K562 (cell line): ENCODE data around the gene INPP5D.

ENCODE experiments used
- ATF7 ChIP-seq: fragments of 450-650 bp; IDR thresholded peaks from 2 replicates; pipeline ENCODE4 v1.7.1; 2014; ENCODE audit warnings: mild to moderate bottlenecking, moderate library complexity
- E2F3 ChIP-seq: fragments of 250-450 bp; sonication (Bioruptor Pico); IDR thresholded peaks from 2 replicates; pipeline ENCODE4 v1.4.0; 2020; ENCODE audit warnings: mild to moderate bottlenecking
- RAD21 ChIP-seq, 2 experiments: fragments of 250-450 bp in 1 of 2; fragments of 450-650 bp in 1 of 2; sonication (Bioruptor Pico) in 1 of 2; formaldehyde crosslinking in 1 of 2; IDR thresholded peaks in 1 of 2; conservative IDR thresholded peaks in 1 of 2; 2 replicates each; pipeline versions ENCODE4 v1.4.0 to v1.8.0; 2020 to 2022; ENCODE audit warnings: mild to moderate bottlenecking in 2 of 2, moderate library complexity in 1 of 2
- TEAD4 ChIP-seq, 2 experiments: sonication (generic) in 1 of 2; formaldehyde crosslinking in 1 of 2; IDR thresholded peaks; 2 replicates each; pipeline versions ENCODE4 v1.6.1 to v1.8.0; 2012 to 2022; ENCODE audit warnings: borderline replicate concordance in 1 of 2, inconsistent platforms in 1 of 2, low read length in 1 of 2, mild to moderate bottlenecking in 1 of 2, missing genetic modification reagents in 1 of 2
- ZNF23 ChIP-seq: fragments of 250-450 bp; sonication (Bioruptor Pico); IDR thresholded peaks from 2 replicates; pipeline ENCODE4 v1.4.0; 2020; ENCODE audit warnings: mild to moderate bottlenecking
- TF ChIP-seq, protein P1 (sequence below), 3 experiments: IDR thresholded peaks in 2 of 3; conservative IDR thresholded peaks in 1 of 3; 2 replicates each; pipeline ENCODE4 v1.5.1; 2011 to 2012; ENCODE audit warnings: low read length in 3 of 3, mild to moderate bottlenecking in 3 of 3, control low read depth in 2 of 3, improper control_type of control experiment in 1 of 3, inconsistent platforms in 1 of 3, low read depth in 1 of 3, mixed read lengths in 1 of 3, moderate library complexity in 1 of 3; ENCODE audit not compliant: insufficient read depth in 2 of 3
- TF ChIP-seq, protein P2 (sequence below), 2 experiments: fragments of 450-650 bp in 1 of 2; sonication (generic) in 1 of 2; formaldehyde crosslinking in 1 of 2; IDR thresholded peaks in 1 of 2; conservative IDR thresholded peaks in 1 of 2; 2 replicates each; pipeline versions ENCODE4 v1.6.1 to v1.8.1; 2016 to 2023; ENCODE audit warnings: mild to moderate bottlenecking in 2 of 2, moderate library complexity in 2 of 2, inconsistent platforms in 1 of 2, missing genetic modification reagents in 1 of 2

DNA sequence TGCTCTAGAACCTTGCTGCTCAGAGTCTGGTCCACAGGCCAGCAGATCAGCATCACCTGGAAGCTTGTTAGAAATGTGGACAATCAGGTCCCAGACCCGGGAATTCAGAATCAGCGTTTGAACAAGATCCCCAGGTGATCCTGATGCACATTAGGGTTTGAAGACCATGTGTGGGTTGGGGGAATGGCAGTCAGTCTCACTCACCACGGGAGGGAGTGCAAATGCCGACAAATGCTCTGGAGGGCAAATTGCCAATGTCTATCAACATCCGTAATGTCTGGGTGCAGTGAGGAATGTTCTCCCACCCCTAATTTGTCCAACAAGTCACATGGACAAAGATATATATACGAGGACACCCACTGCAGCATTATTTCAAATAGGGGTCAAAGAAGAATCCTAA lies 34.5 kb downstream of the INPP5D start:
- TF ChIP-seq ATF7 (no peak), RAD21 (CRISPR knock-in tag; conservative IDR thresholded peaks at IDR 0.05 in 1 of 2, IDR thresholded peaks at IDR 0.05 in 1 of 2) (no peak), ZNF23 (CRISPR knock-in tag) (no peak), TEAD4 (IDR thresholded peaks at IDR 0.05; ENCODE audit: low read length) (no peak), TEAD4 (CRISPR knock-in tag; IDR thresholded peaks at IDR 0.05; ENCODE audit: borderline replicate concordance) (no peak), E2F3 (CRISPR knock-in tag) (no peak)
- TF ChIP-seq, protein P1, sequence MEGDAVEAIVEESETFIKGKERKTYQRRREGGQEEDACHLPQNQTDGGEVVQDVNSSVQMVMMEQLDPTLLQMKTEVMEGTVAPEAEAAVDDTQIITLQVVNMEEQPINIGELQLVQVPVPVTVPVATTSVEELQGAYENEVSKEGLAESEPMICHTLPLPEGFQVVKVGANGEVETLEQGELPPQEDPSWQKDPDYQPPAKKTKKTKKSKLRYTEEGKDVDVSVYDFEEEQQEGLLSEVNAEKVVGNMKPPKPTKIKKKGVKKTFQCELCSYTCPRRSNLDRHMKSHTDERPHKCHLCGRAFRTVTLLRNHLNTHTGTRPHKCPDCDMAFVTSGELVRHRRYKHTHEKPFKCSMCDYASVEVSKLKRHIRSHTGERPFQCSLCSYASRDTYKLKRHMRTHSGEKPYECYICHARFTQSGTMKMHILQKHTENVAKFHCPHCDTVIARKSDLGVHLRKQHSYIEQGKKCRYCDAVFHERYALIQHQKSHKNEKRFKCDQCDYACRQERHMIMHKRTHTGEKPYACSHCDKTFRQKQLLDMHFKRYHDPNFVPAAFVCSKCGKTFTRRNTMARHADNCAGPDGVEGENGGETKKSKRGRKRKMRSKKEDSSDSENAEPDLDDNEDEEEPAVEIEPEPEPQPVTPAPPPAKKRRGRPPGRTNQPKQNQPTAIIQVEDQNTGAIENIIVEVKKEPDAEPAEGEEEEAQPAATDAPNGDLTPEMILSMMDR (IDR thresholded peaks at IDR 0.05 in 2 of 3, conservative IDR thresholded peaks at IDR 0.05 in 1 of 3; ENCODE audit: insufficient read depth in 2 of 3, low read depth in 1 of 3, low read length in 3 of 3): no peak
- TF ChIP-seq, protein P2, sequence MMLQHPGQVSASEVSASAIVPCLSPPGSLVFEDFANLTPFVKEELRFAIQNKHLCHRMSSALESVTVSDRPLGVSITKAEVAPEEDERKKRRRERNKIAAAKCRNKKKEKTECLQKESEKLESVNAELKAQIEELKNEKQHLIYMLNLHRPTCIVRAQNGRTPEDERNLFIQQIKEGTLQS (IDR thresholded peaks at IDR 0.05): no peak
- TF ChIP-seq, protein P2 (CRISPR knock-in tag; conservative IDR thresholded peaks at IDR 0.05): no peak
